ENCODE results near the gene CTDNEP1.
A peak's percentile ranks its signal among the peaks of the same experiment; 100 is the strongest.

The CTDNEP1 gene

DNA sequence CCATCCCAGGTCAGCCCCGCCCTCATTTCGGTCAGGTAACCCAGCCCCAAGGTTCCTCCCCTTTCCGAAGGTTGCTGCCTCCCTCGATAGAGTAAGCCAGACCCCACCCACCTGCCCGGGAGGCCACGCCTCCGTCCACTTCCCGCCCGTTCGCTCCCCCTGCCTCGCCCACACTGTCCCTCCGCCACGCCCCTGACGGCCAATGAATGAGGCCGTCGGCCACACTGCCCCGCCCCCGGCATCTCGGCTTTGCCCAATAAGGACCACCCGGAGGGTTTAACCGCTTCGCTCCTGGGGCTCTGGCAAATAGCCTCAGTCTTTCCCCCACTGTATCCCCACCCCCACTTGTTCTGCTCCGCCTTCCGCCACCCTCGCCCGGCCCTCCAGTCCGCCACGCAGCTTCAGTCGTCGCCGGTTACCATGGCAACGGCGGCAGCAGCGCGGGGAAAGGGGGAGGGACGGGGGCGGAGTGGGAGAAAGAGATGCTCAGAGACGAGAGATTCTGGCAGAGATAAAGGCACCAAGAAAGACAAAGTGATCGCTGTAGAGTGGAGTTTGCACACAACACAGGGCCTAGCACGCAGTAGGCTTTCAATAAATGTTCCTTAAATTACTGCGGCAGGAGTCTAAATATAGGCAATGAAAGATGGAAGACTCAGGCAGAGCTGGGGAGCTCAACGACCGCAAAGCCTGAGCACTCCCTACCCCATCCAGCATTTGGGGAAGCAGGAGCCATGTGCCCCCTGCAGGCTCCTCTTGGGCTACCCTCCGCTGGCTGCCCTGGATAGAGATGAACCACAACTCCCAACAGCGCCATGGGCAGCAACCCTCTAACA, 37.0 kb downstream of the CTDNEP1 start:
- peak; percentile 99 for DNase-seq

DNA sequence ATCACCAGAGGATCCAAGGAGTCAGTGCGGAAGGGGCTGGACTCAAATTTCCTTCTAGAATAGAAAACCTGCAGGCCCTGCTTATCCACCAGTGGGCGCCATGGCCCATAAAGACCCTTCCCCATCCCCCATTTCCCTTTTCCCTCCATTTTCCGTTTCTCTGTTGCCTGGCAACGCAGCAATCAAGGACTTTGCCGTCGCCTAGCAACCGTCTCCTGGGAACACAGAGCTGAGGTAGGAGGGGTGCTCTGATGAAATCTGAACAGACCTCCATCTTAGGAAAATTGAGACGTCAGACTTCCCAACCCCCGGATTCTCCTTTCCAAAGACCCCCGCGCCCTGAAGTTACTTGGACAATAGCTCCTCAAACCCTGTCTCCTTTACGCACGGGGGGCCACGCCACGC, 37.6 kb downstream of the CTDNEP1 start:
- DNase-seq = peak; percentile 98

DNA sequence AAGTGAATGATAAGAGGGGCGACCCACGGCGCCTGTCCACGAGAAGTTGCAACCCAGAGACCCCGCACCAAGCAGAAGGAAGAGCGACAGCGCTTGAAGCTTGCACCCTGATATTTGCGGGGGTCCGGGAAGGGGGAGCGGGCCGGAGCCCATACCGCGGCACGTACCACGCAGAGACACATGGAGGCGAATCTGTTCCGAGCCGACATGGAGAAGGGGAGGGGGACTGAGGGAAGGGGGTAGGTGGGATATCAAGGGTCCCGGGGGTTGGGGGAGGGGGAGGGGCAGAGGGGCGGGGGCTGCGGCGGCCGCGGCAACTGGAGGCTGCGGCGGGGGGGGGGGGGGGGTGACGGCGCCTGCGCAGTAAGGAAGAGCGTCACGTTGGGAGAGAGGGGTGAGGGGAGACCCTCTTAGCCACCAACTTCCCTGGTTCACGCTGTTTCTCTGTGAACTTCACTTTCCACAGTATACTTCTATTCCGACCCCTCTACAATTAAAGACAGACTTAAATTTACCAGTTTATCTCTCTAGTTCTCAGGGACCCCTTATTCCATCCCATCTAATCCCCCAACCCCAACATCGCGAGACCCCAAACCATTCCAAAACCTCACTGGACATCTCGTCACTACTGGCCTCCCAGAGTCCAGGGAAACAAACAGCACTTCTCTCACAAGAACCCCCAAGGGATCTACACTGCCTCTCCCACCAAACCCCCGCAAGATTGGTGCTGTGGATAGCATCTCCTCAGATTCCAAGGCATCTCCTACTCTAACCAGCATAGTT, 39.9 kb downstream of the CTDNEP1 start:
- DNase-seq = no peak

DNA sequence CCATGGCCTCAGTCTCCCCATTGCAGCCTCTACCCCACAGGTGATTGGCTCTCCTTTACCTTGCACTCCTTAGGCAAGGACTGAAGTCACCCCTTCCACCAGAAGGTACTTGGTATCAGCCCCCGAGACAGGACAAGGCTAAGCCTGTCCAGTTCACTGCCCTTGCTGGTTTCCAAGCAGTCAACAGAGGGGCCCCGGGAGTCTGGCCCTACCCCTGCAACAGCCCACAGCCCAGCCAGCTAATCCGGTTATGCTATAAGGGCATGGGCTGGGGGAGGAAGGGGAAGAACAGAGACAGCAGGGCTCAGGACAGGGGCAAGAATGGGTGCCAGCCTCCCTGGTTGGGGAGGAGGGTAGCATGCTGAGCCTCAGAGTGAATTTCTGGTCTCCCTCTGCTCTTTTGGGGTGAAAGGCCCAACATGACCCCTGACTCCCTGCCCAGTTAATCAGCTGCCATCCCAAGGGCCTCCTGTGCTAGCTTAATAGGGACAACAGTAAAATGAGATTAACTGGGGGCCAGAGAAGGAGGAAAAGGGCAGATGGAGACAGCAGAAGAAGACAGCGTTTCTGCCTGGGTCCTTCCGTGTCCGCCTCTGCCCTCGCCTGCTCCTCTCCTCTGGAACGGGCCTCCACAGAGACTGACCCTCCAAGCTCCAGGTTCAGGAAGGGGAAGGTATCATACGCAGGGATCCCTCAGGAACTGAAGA, 42.6 kb downstream of the CTDNEP1 start:
- no peak for DNase-seq

DNA sequence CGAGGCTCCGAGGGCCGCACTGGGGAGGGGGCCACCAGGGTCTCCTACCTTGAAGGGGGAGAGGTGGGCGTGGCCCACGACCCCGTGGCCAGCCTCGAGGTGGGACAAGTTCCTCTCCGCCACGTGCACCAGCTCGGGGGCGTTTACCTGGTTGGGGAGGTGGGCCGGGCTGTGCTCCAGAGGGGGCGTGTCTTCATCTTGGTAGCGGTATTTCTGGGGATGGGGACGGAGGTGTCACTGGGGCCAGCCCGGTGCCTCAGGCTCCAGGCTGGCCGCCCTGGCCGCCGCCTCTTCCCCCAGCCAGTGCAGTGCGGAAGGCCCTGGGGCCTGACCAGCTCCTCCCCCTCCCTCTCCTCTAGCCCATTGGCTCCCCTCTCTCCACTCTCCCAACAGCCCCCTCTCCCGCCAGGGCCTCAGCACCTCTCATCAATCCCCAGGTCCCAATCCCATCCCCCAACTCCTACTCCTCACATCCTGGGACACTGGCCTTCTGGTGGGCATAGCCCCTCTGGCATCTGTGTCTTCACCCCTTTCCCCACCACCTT, 43.4 kb downstream of the CTDNEP1 start:
- DNase-seq = peak; percentile 58

DNA sequence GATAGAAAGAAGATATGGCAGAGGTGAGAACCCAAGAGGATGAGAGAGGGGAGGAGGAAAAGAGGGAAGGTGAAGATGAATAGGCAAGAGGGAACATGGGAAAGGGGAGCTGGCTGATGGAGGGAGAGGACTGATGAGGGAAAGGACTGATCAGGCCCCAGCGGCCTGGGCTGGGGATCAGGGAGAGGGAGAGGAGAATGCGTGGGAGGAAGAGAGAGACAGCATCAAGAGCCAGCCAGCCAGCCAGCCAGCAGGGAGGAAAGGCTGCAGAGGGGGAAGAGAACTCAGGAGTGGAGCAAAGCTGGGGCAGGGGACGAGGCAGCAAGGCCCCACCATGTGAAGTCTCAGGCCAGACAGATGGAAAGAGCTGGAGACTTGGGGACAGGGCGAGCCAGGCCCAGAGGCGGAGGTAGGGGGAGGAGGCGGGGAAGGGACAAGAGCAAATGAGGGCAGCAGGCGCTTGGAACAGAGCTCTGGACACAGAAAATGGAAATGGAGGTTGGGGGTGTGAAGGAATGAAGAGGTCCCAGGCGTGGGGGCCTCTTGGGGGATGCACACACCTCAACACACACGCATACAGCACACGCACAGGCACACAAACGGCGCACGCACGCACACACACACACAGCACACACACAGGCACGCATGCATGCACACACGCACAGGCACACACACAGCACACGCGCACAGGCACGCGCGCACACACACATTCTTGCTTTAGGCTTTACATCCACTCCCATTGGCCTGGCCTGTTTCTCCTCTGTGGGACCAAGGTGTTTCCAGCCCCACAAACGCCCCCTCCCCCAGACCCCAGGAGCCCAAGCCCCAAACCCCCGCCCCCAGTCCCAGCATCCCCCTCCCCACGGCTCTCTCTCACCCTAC, 44.2 kb downstream of the CTDNEP1 start:
- no peak for DNase-seq

DNA sequence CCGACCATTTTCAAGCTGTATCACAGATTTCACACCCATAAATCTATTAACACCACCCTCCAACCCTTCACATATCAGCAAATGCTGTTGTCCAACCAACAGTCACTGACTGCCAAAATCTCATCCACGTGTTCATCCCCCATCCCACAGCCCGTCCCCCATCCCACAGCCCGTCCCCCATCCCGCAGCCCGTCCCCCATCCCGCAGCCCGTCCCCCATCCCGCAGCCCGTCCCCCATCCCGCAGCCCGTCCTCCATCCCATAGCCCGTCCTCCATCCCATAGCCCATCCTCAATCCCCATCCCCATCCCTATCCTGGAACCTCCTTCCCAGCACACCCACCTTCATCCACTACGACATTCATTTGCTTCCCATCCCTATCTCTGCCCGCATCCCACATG, 46.0 kb downstream of the CTDNEP1 start:
- DNase-seq = no peak

GRCh38 chr17:7204828-7205461, 46.6 kb downstream of the CTDNEP1 start:
- DNase-seq = peak; percentile 97

GRCh38 chr17:7204336-7204735, 47.2 kb downstream of the CTDNEP1 start:
- peak; percentile 62 for DNase-seq

- DNase-seq = no peak
Observed at GRCh38 chr17:7203391-7203790, 48.1 kb downstream of the CTDNEP1 start.

DNA sequence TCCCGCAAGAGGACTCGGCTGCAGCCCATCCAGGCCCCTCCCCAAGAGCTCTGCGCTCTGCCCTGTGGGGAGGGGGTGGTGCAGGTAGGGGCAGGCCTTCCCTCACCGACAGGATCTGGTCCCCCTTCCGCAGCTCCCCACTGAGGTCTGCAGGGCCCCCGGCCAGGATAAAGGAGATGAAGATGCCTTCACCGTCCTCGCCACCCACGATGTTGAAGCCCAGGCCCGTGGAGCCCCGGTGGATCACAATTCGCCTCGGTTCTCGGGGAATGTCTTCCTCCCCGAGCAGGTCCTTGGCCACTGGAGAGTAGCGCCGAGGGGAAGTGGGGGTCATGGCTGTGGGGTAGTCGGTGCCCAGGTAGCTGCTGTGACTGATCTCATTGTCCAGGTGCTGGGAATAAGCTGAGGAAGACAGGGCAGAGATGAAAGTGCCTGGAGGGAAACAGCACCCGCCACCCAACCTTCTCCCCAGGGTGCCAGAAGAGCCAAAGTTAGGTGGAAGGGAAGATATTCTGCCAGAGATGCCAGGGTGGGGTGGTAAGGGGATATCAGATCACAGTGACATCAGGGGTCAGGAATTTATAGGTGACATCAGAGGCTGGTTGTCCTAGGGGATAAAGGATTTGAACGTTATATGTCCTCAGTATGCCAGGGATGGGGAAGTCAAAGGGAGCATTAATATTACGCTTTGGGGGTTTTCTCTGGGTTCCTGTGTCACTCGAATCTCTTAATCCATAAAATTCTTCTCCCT, 54.7 kb downstream of the CTDNEP1 start:
- no peak for DNase-seq

DNA sequence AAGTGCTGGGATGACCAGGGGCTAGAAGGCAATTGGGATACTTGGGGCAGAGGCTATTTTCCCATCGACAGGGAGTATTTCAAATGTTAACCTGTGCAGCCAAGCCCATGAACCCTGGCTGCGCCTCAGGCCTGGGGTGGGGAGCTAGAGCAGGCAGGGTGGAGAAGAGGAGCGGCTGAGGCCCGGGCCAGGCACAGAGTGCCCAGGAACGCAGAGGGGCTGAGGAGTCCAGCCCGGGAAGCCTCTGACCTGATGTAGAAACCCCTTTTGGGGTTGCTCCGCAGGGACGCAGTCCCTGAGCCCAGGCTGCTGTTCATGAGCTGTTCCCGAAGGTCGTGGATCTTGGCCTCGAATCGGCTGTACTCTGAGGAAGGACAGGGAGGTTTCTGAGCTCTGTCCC, 55.6 kb downstream of the CTDNEP1 start:
- no peak for DNase-seq

Measured in retina (tissue), 1 donor.